AG10803 (cell line): ENCODE measurements around the gene FCHSD2.

ENCODE experiments used
- DNase-seq: peaks from one replicate; pipeline ENCODE4 v3.0.0; 2010; ENCODE audit warnings: low read depth
- H3K4me3 ChIP-seq: 2 replicates; pipeline ENCODE4 v1.5.1; 2011; ENCODE audit warnings: mild to moderate bottlenecking, low read length, control low read depth
- TF ChIP-seq, protein P1 (sequence below): conservative IDR thresholded peaks from 2 replicates; pipeline ENCODE4 v1.5.1; 2011; ENCODE audit warnings: mild to moderate bottlenecking, low read length, control low read depth, inconsistent platforms

Gene FCHSD2

DNA sequence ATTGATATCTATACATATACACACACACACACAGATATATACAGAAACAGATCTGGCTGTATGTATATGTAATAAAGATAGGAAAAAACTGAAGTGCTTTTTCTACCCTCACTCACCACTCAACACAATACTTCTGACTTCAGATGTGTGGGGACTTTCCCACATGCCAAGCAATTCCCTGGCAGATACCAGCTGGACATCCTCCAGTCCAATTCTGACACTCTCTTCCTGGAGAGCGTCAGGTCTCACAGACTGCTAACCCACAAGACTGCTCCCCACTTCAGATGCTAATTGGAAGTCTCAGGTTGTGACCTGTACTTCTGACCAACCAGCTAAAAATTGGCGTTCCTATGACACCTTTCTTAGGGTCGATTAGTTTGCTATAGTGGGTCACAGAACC, 187.3 kb downstream of the FCHSD2 start:
- TF ChIP-seq, protein P1, sequence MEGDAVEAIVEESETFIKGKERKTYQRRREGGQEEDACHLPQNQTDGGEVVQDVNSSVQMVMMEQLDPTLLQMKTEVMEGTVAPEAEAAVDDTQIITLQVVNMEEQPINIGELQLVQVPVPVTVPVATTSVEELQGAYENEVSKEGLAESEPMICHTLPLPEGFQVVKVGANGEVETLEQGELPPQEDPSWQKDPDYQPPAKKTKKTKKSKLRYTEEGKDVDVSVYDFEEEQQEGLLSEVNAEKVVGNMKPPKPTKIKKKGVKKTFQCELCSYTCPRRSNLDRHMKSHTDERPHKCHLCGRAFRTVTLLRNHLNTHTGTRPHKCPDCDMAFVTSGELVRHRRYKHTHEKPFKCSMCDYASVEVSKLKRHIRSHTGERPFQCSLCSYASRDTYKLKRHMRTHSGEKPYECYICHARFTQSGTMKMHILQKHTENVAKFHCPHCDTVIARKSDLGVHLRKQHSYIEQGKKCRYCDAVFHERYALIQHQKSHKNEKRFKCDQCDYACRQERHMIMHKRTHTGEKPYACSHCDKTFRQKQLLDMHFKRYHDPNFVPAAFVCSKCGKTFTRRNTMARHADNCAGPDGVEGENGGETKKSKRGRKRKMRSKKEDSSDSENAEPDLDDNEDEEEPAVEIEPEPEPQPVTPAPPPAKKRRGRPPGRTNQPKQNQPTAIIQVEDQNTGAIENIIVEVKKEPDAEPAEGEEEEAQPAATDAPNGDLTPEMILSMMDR, result no peak
- H3K4me3 ChIP-seq, result no peak overlapping the region
- DNase-seq, result no peak

DNA sequence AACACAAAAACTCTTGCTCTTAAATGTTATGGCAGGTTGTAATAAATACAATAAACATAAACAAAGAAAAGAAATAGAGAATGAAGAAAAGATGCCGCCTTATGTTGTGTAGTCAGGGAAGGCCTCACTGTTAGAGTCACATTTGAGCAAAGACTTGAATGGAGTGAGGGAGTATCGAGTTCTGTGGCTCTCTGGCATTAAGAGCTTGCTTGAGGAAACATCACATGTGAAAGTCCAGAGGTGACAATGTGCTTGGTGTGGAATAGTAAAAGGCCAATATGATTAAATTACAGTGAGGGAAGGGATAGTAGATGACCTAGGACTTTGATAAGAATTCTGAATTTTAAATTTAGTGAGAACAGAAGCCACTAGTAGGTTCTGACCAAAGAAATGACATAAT, 188.5 kb downstream of the FCHSD2 start:
- TF ChIP-seq, protein P1, result no peak
- no peak for DNase-seq
- no peak overlapping the region for H3K4me3 ChIP-seq

DNA sequence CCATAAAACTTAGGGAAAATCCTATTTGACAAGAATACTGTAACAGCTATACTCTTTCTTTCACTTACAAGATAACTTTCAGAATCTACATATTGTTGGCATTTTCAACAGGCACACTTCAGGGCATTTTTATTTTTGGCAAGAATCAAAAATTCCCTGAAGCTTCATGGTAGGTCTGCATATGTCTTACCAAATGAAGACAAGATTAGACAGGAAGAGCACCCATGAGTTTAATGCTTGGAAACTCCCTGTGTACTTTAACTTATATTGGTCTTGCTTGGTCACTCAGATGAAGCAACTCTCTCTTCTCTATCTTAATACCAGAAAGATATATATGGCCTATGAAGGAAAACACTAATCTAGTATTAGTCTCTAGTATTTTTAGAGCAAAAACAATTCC, 190.2 kb downstream of the FCHSD2 start:
- no peak overlapping the region for H3K4me3 ChIP-seq
- DNase-seq, result no peak
- TF ChIP-seq, protein P1, result no peak

DNA sequence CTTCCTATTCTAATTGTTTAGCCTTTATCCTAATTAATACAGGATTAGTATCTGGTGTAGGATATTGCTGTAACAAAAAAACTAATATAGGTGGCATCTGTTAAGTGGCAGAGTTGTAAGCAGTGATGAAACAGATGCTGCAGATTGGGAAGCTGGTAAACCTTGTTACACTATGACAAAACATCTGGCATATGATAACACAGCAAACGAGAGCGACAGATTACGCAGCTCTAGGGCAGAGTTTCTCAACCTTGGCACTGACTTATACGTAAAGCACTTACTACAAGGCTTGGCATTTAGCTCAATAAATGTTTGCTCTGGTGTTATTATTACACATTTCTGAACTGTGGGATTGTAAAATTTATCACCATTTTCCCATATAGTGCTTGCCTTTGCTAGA, 190.9 kb downstream of the FCHSD2 start:
- DNase-seq, result peak; percentile 54
- TF ChIP-seq, protein P1, result no peak
- no peak overlapping the region for H3K4me3 ChIP-seq

DNA sequence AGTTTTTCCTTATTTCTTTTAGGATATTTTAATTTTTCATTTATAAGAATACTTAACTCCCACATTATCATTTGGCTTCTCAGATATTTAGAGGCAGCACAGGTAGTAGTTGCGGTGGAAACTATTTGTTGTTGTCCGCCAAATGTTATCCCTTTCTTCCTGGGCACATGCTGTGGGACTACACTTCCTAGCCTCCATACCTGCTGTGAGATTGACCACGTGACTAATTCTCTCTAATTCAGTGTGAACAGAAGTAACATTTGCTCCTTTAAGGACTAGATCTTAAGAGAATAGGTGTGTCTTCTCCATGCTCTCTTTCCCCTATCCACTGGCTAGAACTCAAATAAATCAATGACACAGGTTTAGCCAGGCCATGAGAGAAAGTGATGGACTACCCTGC, 191.4 kb downstream of the FCHSD2 start:
- TF ChIP-seq, protein P1, result no peak
- no peak overlapping the region for H3K4me3 ChIP-seq
- DNase-seq, result no peak

DNA sequence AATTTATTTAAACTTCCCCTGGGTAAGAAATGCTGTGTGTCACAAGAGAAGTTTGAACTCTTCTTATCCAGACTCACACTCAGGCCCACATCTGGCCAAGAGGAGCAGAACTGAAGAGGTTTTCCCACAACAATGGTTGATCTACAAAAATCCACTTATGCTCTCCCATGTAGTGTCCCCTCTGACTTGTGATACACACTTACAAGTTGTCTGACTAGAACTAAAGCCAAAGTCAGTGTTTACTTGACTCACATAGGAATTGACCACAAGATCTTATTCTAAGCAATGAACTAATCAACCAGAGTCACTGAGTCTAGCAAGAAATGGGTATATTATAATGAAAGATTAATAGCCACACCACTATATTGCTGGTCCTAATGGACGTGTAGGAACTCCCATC, 194.9 kb downstream of the FCHSD2 start:
- DNase-seq, result no peak
- TF ChIP-seq, protein P1, result no peak
- no peak overlapping the region for H3K4me3 ChIP-seq

DNA sequence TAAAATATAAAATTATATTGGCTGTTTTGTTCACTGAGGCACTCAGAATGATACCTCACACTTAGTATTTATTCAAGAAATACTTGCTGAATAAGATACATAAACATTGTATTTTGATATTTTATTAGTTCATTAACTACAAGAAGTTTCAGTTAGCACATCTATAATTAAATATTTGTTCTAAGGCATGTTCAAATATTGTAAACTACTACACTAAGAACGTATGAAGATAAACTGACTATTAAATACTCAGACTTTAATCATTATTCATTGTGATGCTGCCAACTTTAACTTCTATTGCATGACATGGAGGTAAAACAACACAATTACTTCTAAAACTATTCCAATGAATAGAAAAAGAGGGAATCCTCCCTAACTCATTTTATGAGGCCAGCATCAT, 198.5 kb downstream of the FCHSD2 start:
- TF ChIP-seq, protein P1, result no peak

More for the DNA sequence above, 198.5 kb downstream of the FCHSD2 start:
- no peak overlapping the region for H3K4me3 ChIP-seq
- DNase-seq, result no peak
